ENCODE measurements around the gene PRPF38B. TPM values are rescaled to one million over a fixed set of nuclear protein-coding genes. Genes with fewer than 3 reads are reported as not detected.

Gene PRPF38B
- total RNA-seq, 1 experiment from 2014 or later: 50.5 TPM

- no peak for TF ChIP-seq ZNF425 (CRISPR knock-in tag; conservative IDR thresholded peaks at IDR 0.05)
These were observed 27.0 kb downstream of the PRPF38B start (continued) for GRCh38 chr1:108718927-108719655.

GRCh38 chr1:108719656-108720435 is 27.7 kb downstream of the PRPF38B start:
- no peaks in the 10 kb centered on the region for H3K36me3 Mint-ChIP-seq
- H3K27me3 Mint-ChIP-seq (ENCODE audit: low read depth): no peaks in the 10 kb centered on the region
- no peak for ATAC-seq
- H3K27ac Mint-ChIP-seq: peak overlapping the region; percentile 61; the same call in 1 of the 2 replicates
- no peak overlapping the region for H3K4me3 Mint-ChIP-seq
- H3K9me3 Mint-ChIP-seq: no peaks in the 10 kb centered on the region
- TF ChIP-seq JUN (CRISPR knock-in tag; IDR thresholded peaks at IDR 0.05): no peak
- TF ChIP-seq NR1H2 (CRISPR knock-in tag; IDR thresholded peaks at IDR 0.05): no peak
- no peak for TF ChIP-seq ZNF532 (CRISPR knock-in tag; IDR thresholded peaks at IDR 0.05; ENCODE audit: borderline replicate concordance)
- TF ChIP-seq ZNF671 (CRISPR knock-in tag; IDR thresholded peaks at IDR 0.05): no peak
- TF ChIP-seq ATF1 (CRISPR knock-in tag; IDR thresholded peaks at IDR 0.05): no peak
- no peak for TF ChIP-seq SMAD3 (CRISPR knock-in tag; IDR thresholded peaks at IDR 0.05; ENCODE audit: borderline replicate concordance)
- TF ChIP-seq USF1 (CRISPR knock-in tag; IDR thresholded peaks at IDR 0.05): no peak
- TF ChIP-seq GRHL2 (CRISPR knock-in tag; IDR thresholded peaks at IDR 0.05; ENCODE audit: insufficient replicate concordance, severe bottlenecking): no peak
- no peak for TF ChIP-seq ZNF396 (CRISPR knock-in tag; IDR thresholded peaks at IDR 0.05; ENCODE audit: borderline replicate concordance)
- TF ChIP-seq SP1 (CRISPR knock-in tag; conservative IDR thresholded peaks at IDR 0.05): no peak
- TF ChIP-seq ZNF121 (CRISPR knock-in tag; IDR thresholded peaks at IDR 0.05): no peak
- TF ChIP-seq ZMAT4 (CRISPR knock-in tag; IDR thresholded peaks at IDR 0.05): no peak
- TF ChIP-seq CREM (CRISPR knock-in tag; IDR thresholded peaks at IDR 0.05): no peak
- no peak for TF ChIP-seq USF2 (CRISPR knock-in tag; IDR thresholded peaks at IDR 0.05)
- TF ChIP-seq AFF4 (CRISPR knock-in tag; IDR thresholded peaks at IDR 0.05; ENCODE audit: borderline replicate concordance): no peak
- peaks cover 21% of the 10 kb centered on the region for H3K4me1 Mint-ChIP-seq
- DNase-seq (ENCODE audit: low spot score): no peak
- ChIA-PET CTCF (no interaction called here), POLR2A (no interaction called here)

All from WTC11 (cell line).